Measurements from ENCODE around the gene OR1K1.
A peak's percentile ranks its signal among the peaks of the same experiment; 100 is the strongest.

OR1K1 gene

DNA sequence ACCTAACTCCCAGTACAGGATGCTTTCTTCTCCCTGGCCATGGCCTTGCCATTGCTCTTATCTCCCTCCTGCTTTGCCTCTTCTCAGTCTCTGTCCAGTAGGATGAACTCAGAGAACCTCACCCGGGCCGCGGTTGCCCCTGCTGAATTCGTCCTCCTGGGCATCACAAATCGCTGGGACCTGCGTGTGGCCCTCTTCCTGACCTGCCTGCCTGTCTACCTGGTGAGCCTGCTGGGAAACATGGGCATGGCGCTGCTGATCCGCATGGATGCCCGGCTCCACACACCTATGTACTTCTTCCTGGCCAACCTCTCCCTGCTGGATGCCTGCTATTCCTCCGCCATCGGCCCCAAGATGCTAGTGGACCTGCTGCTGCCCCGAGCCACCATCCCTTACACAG is 11.1 kb upstream of the OR1K1 start, which contains the start of gene OR5C1:
TSS of gene OR5C1 (plus strand) at position 103 of the 400 bp plus-strand sequence. CDS start at position 103, 0 bp downstream.
- H3K9ac ChIP-seq (ENCODE audit: low read length) = no peak within 1 kb of the TSS
- TF ChIP-seq, protein P1, sequence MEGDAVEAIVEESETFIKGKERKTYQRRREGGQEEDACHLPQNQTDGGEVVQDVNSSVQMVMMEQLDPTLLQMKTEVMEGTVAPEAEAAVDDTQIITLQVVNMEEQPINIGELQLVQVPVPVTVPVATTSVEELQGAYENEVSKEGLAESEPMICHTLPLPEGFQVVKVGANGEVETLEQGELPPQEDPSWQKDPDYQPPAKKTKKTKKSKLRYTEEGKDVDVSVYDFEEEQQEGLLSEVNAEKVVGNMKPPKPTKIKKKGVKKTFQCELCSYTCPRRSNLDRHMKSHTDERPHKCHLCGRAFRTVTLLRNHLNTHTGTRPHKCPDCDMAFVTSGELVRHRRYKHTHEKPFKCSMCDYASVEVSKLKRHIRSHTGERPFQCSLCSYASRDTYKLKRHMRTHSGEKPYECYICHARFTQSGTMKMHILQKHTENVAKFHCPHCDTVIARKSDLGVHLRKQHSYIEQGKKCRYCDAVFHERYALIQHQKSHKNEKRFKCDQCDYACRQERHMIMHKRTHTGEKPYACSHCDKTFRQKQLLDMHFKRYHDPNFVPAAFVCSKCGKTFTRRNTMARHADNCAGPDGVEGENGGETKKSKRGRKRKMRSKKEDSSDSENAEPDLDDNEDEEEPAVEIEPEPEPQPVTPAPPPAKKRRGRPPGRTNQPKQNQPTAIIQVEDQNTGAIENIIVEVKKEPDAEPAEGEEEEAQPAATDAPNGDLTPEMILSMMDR (IDR thresholded peaks at IDR 0.05; ENCODE audit: low read length) = no peak
- no peak for TF ChIP-seq EZH2 (optimal IDR thresholded peaks at IDR 0.05; ENCODE audit: low read depth, low read length)
- no peak for TF ChIP-seq EZH2phosphoT487 (IDR thresholded peaks at IDR 0.05; ENCODE audit: low read length)
- no peaks in the 10 kb centered on the region for H3K9me3 ChIP-seq (replicated peaks; ENCODE audit: insufficient read depth, low read length)
- H3F3A ChIP-seq (ENCODE audit: insufficient read depth, low read length) = peaks cover 8% of the 10 kb centered on the region; the same call in 1 of the 2 replicates
- H4K20me1 ChIP-seq (ENCODE audit: insufficient read depth, low read length) = no peaks in the 10 kb centered on the region
- no peaks in the 10 kb centered on the region for H3K36me3 ChIP-seq (replicated peaks; ENCODE audit: insufficient read depth, low read length)
- H3K9me2 ChIP-seq (replicated peaks; ENCODE audit: insufficient read depth, low read length) = no peaks in the 10 kb centered on the region
- peaks cover 25% of the 10 kb centered on the region for H3K4me1 ChIP-seq (ENCODE audit: low read length)
- no peak within 1 kb of the TSS for H3K27ac ChIP-seq (ENCODE audit: low read length)
- H3K79me2 ChIP-seq (ENCODE audit: low read length) = no peaks in the 10 kb centered on the region
- no peak within 1 kb of the TSS for H2AFZ ChIP-seq (ENCODE audit: low read length)
- no peaks in the 10 kb centered on the region for H3K27me3 ChIP-seq (replicated peaks; ENCODE audit: insufficient read depth, low read length)
- no peak for DNase-seq
- H3K4me3 ChIP-seq (ENCODE audit: low read length) = no peak within 1 kb of the TSS
- no peak within 1 kb of the TSS for H3K4me2 ChIP-seq (ENCODE audit: low read depth, low read length)

DNA sequence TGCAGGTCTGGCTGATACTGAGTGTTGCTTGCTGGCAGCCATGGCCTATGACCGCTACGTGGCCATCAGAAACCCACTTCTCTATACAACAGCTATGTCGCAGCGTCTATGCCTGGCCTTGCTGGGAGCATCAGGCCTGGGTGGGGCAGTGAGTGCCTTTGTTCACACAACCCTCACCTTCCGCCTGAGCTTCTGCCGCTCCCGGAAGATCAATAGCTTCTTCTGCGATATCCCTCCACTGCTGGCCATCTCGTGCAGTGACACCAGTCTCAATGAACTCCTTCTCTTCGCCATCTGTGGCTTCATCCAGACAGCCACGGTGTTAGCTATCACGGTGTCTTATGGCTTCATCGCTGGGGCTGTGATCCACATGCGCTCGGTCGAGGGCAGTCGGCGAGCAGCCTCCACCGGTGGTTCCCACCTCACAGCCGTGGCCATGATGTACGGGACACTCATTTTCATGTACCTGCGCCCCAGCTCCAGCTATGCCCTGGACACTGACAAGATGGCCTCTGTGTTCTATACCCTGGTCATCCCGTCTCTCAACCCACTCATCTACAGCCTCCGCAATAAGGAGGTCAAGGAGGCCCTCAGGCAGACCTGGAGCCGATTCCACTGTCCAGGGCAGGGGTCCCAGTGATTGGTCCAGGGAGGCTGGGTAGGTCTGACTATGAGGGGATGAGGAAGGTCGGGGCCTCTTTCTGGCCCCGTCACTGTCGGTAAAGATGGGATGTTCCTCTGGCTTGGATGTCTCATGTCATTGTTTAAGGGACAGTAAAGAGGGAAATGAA is 10.5 kb upstream of the OR1K1 start:
- H2AFZ ChIP-seq (ENCODE audit: low read length) = no peak overlapping the region
- TF ChIP-seq, protein P1 (IDR thresholded peaks at IDR 0.05; ENCODE audit: low read length) = no peak
- TF ChIP-seq EZH2 (optimal IDR thresholded peaks at IDR 0.05; ENCODE audit: low read depth, low read length) = no peak
- no peak for TF ChIP-seq EZH2phosphoT487 (IDR thresholded peaks at IDR 0.05; ENCODE audit: low read length)
- H3K27me3 ChIP-seq (replicated peaks; ENCODE audit: insufficient read depth, low read length) = no peaks in the 10 kb centered on the region
- no peaks in the 10 kb centered on the region for H3K36me3 ChIP-seq (replicated peaks; ENCODE audit: insufficient read depth, low read length)
- H3K4me2 ChIP-seq (ENCODE audit: low read depth, low read length) = no peak overlapping the region
- no peak overlapping the region for H3K27ac ChIP-seq (ENCODE audit: low read length)
- no peak overlapping the region for H3K4me3 ChIP-seq (ENCODE audit: low read length)
- H3F3A ChIP-seq (ENCODE audit: insufficient read depth, low read length) = peaks cover 8% of the 10 kb centered on the region; the same call in 1 of the 2 replicates
- H4K20me1 ChIP-seq (ENCODE audit: insufficient read depth, low read length) = no peaks in the 10 kb centered on the region
- no peaks in the 10 kb centered on the region for H3K9me3 ChIP-seq (replicated peaks; ENCODE audit: insufficient read depth, low read length)
- peaks cover 25% of the 10 kb centered on the region for H3K4me1 ChIP-seq (ENCODE audit: low read length)
- no peaks in the 10 kb centered on the region for H3K9me2 ChIP-seq (replicated peaks; ENCODE audit: insufficient read depth, low read length)
- no peak for DNase-seq
- no peak overlapping the region for H3K9ac ChIP-seq (ENCODE audit: low read length)
- H3K79me2 ChIP-seq (ENCODE audit: low read length) = no peaks in the 10 kb centered on the region

DNA sequence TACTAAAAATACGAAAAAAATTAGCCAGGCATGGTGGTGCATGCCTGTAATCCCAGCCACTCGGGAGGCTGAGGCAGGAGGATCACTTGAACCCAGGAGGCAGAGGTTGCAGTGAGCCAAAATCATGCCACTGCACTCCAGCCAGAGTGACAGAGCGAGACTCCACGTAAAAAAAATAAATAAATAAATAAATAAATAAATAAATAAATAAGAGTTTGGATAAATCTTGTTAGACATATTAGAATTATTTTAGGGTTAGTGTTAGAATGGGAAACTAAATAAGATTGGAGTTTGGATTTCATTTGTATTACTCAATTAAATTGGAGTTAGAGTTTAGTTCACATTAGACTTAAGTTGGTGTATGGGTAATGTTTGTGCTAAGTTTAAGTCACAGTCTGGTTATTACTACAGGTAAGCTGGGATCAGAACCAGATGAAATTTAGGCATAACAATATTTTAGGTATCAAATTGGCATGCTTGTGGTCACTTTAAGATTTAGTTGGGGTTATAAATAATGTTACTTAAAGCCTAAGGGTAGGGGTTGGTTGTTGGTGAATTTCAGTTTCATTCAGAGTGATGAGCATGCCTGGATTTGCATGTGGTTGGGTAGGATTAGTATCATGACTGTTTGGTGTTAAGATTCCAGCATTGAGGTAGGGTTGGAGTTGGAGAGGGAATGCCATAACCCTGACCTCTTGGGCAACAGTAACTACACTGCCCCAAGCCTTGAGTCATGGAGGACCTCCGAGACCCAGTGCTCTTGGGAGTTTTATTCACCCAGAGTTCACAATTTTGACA is 7.9 kb upstream of the OR1K1 start:
- no peaks in the 10 kb centered on the region for H3K27me3 ChIP-seq (replicated peaks; ENCODE audit: insufficient read depth, low read length)
- peaks cover 5% of the 10 kb centered on the region; the same call in 1 of the 2 replicates for H3F3A ChIP-seq (ENCODE audit: insufficient read depth, low read length)
- H3K79me2 ChIP-seq (ENCODE audit: low read length) = no peaks in the 10 kb centered on the region
- H4K20me1 ChIP-seq (ENCODE audit: insufficient read depth, low read length) = no peaks in the 10 kb centered on the region
- peak overlapping the region; percentile 47 for H3K4me2 ChIP-seq (ENCODE audit: low read depth, low read length)
- peak; percentile 68 for DNase-seq
- no peak overlapping the region for H3K27ac ChIP-seq (ENCODE audit: low read length)
- no peaks in the 10 kb centered on the region for H3K9me3 ChIP-seq (replicated peaks; ENCODE audit: insufficient read depth, low read length)
- H3K4me3 ChIP-seq (ENCODE audit: low read length) = no peak overlapping the region
- H3K4me1 ChIP-seq (ENCODE audit: low read length) = peaks cover 17% of the 10 kb centered on the region
- H3K9ac ChIP-seq (ENCODE audit: low read length) = no peak overlapping the region
- no peaks in the 10 kb centered on the region for H3K36me3 ChIP-seq (replicated peaks; ENCODE audit: insufficient read depth, low read length)
- no peak overlapping the region for H2AFZ ChIP-seq (ENCODE audit: low read length)
- TF ChIP-seq EZH2 (optimal IDR thresholded peaks at IDR 0.05; ENCODE audit: low read depth, low read length) (no peak), EZH2phosphoT487 (IDR thresholded peaks at IDR 0.05; ENCODE audit: low read length) (no peak)
- TF ChIP-seq, protein P1 (IDR thresholded peaks at IDR 0.05; ENCODE audit: low read length) = no peak
- no peaks in the 10 kb centered on the region for H3K9me2 ChIP-seq (replicated peaks; ENCODE audit: insufficient read depth, low read length)

Data from MM.1S (cell line).